Fibroblast of skin of scalp (primary cell): ENCODE measurements around the gene TMEM164.
A peak's percentile ranks its signal among the peaks of the same experiment; 100 is the strongest.

Experiments used
- DNase-seq: peaks from one replicate; pipeline ENCODE4 v3.0.0-alpha.2; 2013

TMEM164 gene

DNA sequence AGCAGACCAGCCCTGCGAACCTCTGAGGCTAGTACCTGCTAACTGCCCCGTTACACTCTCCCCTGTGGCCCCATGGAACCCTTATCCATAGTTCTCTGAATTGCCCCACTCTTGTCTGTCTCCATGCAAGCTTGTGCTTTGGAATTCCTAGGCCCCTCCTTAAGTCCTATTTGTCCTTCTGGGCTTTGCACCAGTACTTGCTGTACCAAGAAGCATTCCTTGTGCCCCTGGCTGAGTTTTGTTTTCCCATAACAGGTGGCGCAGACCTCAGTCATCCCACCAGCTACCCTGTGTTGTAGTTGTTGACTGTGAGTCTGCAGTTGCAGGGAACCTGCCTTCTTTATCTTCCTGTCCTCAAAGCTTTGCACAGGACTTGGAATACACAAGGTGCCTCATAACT, 167.1 kb downstream of the TMEM164 start:
- no peak for DNase-seq

DNA sequence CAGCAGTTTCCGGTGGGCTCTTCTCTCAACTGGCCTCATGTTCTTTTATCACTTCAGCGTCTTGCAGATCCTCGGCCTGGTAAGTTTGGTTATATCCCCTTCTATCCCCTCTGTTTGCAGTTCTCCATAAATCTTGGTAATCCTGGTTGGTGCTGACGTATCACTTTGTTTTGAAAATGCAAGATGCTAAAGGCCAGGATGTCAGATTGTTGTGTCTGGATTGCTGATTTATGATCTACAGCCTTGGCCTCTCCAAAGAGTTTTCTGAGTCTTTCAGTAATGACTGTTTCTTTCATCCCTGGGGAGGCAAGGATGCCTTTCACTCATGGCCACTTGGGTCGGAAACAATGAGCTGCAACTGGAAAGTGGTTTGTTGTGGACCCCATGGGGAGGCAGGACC, 168.5 kb downstream of the TMEM164 start:
- DNase-seq = no peak

DNA sequence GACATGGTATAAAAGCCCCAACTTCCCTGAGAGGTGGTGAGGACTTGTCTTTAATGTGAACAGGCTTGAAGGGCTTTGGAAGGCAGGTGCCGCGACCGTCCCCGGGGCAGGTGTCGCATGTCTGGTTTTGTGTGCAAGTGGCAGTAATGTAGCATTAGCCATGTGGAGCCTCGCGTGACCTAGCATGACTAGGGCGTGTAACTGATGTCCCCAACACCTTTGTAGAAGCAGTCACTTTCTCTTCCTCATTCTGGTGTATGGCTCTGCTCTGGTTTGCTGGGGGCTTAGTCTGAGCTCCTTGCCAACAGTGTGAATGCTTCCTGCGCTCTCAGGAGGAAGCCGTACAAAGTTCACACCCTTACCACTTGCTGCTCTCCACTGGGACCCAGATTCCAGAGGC, 169.3 kb downstream of the TMEM164 start:
- DNase-seq = no peak

DNA sequence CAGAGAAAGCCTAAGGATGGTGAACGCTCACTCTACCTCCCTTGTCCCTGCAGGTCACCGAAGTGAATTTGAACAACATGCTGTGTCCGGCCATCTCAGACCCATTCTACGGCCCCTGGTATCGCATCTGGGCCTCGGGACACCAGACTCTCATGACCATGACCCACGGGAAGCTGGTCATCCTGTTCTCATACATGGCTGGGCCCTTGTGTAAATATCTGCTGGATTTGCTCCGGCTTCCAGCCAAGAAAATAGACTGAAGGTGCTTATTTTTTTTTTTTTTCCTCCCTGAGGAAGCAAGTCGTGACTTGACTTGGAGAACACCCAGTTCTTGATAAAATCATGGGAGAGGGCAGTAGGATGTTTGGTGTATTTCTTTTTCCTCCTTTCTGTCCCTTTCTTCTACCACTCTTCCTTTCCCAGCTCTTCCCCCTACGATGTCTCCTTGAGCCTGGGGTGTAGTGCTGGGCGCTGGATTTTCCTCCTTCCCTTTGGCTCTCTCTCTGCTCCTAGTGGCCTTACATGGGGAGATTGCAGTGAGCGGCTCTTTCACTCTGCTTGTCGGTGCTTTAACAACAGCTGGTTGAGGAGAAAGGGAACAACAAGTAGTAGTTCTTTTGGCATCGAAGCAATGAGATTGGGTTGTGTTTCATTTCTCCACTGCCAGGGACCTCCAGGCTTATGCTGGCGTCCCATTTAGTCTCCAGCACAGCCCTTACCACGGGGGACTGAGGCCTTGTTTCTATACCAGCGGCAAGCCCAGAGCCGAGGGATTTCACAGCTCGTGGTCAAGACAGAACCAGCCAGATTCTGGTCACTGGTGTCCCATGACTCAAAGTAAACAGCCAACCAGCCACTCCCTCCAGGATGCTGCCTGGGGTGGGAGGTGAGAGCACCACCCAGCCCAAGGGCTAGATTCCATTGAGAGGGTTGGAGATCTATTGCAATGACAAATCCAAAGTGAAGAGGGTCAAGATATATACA, 170.6 kb downstream of the TMEM164 start:
- DNase-seq = peak; percentile 27

DNA sequence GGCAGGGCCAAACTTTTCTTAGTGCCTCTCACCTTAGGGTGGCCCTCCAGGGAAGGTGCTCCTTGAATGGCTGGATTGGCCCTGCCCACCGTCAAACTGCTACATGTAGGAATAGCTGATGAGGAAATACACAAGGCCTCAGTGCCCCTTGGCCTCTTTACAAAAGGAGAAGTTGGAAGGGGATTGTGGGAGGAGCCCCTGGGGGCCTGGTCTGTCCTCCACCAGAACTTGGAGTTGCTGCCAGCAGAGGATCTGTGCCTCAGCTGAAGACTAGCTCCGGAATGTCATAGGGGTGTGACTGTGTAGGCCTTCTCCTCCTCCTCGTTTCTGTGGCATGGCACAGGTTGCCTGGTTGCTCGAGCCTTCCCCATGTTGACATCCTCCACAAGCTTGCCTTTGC, 172.2 kb downstream of the TMEM164 start:
- no peak for DNase-seq

DNA sequence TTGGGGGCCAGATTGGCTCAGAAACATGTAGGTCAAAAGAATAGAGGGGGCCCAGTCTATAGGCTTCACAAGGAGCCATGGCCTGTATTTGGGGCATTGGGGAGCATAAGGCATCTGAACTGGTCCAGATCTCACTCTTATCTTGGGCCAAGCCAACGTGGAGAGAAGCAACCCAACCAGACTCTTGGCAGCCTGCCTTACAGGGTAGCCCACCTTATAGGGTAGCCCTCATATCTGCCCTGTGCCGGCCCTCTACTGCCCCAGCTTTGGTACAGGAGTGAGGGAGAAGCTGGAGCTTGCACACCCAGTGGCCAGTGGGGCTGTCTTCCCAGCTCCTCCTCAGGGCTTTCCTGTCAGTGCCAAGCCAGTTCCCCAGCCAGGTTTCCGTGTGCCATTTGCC, 172.8 kb downstream of the TMEM164 start:
- DNase-seq = no peak

DNA sequence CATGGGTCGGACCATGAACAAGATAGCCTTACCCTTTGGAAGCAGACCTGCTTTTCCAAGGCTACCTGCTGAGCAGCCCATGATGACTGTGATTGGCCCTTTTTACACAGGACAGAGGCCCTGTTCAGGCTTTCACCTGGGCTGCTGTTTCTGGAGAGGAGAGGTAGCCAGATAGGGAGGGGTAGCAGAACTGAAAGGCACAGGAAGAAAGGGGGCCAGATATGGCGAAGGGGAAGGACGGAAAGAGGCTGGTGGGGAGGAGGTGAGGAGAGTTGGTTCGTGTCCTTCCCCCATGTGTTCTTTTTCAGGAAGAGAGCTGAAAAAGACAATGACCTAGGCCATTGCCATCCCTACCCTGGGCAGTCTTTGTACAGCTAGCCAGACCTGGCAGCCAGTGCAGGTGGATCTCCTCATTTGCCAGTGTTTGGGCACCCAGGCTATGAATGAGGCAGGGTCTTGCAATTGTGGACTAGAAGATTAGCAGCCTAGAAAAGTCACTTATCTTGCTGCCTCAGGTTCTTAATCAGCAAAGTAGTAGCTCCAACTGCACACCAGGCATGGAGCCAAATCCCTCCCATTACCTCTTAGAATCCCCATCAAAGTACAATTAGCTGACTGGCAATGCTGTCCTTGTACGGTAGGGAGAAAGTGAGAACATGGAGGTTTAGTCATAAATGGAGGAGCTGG, 175.4 kb downstream of the TMEM164 start:
- DNase-seq = no peak

DNA sequence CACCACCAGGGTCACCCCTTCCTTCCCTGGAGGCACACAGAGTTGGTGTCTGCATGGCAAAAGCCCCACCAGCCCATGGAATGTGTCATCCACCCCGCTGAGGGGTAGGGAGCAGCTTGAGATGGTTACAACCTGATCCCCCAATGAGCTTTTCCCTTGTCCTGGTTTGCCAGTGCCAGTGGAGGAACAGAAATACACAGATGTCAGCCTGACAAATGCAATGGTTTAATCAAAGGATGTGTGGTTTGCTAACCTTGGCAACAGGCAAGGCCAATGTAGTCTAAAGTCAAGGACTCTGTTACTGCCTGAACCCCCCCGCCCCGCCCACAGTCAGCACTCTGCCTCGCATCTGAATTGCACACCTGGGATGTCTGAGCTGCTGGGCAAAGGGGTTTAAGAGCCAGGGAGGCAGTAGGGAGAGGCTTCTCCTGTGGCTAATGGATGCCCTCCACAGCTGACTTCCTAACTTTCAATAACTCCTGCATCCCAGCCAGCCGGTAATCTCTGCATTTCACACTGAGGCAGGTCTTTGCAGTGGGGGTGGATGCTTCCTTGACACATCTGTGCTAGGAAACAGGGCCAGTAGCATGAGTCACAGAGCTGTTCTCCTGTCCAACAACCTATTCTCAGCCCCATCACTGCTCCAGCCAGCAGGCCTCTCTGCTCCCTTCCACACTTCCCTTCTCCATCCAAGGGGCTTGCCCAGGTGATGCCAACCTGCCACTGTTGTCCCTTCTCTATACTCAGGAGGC, 177.4 kb downstream of the TMEM164 start:
- DNase-seq = peak; percentile 47

DNA sequence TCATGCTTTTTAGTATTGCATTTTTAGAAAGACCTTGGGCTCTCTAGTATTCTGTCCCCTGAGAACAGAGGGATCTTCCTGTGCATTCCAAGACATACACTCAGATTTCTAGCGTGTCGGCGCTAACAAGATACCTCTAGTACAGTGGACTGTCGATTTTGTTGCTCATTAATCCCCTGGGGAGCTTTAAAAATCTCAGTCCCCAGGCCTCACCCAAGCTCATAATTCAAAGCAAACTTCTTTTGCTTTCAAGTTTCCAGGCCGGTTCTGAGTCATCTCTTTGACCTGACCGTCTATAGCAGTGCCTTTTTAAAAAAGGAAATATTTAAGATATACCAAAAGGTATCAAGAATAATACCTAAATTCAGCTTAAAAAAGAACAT, 178.0 kb downstream of the TMEM164 start:
- peak; percentile 82 for DNase-seq

DNA sequence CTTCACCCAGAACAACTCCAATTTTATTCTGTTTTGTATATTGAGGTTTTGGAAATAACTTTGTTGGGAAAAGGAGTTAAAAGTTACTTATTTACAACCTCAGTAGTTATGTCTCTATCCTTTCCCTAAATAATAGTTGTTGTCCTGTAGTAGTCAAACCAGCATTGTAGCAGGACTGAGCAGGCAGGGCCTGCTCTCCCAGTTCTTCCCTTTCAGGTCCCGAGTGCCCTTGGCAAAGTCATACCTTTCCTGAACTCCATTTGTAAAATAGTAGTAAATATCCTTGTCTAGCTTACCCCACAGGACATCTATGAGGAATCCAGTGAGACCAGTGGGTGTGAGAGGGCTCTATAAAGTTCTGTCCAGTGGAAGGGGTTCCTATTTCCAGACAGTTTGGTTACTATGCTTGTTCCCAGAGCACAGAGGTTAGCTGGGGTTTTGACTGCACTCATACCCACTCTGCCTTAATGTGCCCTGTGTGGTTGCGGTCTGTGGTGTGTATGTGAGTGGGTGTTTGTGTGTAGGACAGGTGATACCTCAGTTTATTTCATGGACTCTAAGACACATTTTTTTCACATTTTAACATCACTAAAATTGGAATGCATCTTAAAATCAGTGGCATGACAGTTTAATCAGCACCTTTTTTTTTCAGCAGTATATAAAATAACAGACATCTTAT, 178.7 kb downstream of the TMEM164 start:
- no peak for DNase-seq

DNA sequence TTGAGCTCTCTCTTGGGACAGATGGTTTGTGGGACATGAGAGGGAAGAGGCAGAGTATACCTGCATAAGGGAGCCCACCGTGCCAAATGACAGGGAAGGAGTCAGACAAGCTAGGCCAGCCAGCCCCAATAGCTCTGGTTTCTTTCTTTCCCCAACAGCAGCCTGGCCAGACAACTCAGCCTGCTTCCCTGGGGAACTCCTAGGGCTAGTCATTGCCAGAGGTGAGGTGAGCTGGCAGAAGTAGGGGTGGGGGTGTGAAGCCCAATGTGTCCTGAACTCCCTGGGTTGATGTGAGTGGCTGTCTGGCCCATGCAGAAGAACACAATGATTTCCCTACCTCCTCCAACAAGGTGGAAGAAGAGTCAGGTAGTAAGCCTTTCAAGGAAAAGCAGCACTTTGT, 179.4 kb downstream of the TMEM164 start:
- DNase-seq = peak; percentile 11

DNA sequence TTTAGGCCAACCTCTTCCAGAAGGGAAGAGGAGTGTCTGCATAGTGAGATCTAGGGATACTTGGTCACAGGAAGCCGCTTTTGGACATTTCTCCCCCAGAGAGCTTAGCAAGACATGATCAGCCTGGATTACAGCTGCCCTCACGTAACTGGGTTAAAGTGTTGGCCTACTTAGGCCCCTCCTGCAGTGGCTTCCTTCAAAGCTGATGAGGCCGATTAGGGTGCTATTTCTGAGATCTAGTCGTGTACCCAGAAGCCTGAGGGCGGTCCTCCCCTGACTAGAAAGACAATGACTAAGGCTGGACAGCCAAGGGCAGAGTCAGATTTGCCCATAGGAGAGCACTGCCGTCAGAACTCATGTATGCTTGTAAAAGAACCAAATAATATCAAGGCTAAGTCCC, 180.0 kb downstream of the TMEM164 start:
- no peak for DNase-seq

DNA sequence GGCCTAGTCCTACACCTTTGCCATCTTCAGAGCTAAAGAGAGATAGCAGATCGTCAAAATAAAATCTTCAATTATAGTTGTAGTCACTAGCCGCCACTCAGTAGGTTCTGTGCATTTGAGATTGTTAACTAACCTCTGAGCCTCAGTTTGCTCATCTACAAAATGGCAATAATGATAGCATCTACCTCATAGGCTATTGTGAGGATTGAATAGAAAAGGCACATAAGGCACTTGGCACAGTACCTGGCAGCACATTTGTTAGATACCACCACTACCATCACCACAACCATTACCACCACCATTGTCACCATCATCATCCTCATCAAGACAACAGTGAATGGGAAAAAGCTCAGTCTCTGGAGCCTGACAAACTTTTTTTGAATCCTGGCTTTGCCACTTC, 180.4 kb downstream of the TMEM164 start:
- no peak for DNase-seq

DNA sequence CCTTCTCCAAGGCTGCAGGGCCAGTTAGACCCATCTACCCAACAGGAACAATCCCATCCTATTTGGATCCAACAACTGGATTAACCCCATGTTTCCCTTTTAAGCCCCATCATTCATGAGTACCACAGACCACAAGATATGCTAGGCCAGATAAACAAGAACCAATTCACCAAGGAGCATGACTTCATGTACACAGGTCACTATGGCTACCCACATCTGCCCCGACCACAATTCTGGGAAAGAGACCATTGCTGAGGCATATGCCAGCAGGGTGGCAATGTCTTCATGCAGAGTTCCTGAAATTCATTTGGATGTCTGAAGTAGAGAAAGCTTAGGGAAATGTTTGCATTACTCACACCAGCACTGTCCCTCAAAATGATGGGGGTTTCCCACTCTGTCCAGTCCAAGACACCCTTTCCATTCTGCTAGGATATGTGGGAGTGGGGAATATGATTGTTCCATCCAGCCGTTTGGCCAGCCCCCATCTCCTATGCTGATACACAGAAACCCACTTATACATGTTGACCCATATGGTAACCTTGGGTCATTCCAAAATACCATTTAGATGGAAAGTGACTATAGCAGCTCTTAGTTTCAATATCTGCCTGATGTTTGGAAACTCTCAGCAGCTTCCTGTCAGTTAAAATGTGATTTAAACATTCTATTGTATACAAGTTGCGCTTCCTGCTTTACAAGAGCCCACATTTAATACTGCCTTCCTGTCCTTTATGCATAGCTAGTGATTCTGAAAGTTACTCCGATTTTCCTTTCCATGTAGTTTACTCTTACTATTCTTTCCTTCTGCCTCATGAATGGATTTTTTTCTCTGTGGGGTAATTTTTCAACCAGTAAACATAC, 186.0 kb downstream of the TMEM164 start:
- peak; percentile 28 for DNase-seq

DNA sequence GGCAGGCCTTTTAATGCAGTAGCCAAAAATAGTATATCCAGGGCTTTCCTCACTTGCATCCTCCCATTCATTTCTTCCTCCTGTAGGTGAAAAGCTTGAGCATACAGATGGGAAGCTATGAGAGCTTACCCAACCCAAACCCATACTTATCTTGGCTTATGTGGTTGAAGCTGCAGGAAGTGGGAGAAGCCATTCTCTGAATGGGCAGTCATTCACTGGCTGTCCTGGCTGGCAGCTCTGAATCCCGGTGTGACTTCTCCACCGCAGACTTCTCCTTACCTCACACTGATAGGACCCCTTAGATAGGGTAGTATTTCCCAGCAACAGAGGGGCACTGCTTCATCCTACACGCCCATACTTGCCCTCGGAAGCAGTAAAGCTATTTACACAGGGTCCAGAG, 189.6 kb downstream of the TMEM164 start:
- DNase-seq = no peak

DNA sequence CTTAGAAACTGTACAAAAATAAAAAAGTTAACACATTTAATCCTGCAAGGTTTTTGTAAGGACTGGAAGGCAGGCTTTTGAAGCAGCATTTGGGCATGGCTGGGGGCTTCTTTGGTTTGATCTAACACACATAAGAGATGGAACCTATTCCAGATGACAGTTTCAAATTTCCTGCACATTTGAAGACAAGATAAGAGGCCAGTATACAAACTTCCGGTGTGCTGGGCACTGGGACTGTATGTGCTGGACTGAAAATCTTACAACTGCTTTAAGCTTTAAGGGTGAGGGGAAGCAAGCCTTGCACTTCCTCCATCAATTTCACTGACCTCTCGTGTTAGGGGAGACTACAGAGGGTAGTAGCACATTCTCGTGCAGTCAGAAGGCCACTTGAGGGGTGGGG, 192.1 kb downstream of the TMEM164 start:
- DNase-seq = no peak

DNA sequence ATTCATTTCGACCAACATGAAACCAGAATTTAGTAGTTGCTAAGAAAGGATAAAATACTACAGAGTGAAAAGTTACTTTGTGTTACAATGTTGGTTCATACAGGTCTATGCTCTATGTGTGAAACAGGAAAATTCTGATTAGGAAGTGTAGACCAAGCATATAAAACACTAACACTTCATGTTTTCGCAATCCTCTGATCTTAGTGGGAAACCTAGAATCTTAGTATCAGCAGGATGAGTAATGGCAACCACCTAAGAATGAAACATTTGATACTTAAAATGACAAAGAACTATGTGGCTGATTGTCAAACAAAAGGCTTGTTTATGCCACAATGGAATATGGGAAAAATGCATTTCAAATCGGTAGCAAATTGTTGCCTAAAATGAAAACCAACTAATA, 198.9 kb downstream of the TMEM164 start:
- DNase-seq = no peak

DNA sequence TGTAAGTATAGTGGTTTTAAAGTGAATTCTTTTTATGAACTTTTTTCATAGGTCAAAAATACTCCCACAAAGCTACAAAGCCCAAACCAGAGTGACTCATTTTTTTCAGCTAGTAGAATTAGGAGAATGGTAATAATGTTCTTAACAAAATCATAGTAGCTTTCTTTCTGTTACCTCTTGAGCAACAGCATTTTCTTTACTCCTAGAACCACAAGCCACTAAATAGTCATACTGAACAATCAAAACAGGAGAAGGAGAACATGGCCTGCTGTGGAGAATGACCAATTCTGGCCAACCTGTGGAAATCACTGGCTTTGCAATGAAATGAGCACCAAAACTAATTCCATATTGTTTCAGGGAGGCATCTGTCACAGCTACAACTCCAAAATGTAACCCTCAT, 202.1 kb downstream of the TMEM164 start:
- peak; percentile 72 for DNase-seq

DNA sequence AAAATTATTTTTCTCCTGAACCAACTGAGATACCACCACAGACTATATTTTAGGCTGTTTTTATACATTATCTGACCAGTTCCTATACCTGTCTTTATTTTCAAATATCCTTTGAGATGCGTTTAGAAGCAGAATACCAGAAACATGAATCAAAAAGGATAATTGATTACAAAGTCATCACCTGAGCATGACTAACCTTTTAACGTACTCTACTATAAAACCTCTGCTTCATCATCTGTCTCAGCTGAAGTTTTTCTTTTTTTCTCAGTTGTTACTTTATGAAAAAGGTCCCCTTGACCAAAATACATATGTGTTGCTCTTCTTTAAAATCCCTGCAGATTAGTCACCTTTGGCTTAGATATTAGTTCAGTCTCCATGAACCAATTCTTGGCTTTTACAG, 205.2 kb downstream of the TMEM164 start:
- DNase-seq = no peak

DNA sequence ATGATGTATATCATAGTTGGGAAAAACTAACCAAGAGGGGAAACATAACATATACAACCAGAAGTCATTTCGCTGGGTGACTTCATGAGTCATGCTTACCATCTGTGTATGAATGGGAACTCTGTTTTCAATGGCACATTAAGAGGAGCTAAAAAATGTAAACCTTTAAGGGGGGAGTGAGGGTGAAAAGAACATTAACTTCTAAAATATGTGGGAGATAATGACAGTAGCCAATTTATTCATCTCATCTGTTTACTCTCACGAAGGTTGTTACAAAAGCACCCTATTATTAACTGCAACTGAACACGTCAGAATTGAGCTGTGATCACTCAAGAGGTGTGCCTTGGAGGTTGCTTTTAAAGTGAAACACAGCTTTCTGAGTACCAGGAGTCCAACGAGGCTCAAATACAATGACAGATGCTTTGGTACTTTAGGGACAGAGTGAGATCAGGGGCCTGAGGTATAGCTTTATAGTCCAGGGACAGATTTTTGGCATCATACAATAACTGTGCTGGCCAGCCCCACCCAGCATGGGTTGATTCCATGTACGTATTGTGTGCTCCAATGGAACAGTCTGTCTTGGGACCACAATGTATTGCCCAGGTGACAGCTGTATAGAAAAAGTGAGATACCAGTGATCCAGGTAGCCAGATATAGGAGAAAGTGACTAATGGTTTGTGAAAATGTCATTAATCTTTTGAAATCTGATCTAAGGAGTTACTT, 207.7 kb downstream of the TMEM164 start:
- DNase-seq = peak; percentile 86

DNA sequence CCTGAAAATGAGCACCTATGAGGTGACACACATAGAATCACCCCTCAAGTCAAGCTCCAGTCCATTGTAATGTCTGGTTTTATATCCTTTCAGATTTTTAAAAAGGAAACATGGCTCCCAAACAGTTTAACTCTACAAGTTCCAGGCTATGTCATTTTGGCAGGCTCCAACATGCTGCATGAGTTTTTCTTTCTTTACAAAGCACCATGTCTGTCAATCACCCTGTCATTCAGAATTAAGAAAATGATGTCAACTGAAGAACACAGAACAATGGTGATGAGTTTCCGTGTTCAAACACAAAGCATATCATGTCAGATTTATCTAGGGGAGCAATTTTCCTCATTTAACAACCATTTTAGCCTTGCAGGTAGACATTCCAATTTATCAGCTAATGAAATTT, 208.4 kb downstream of the TMEM164 start:
- DNase-seq = no peak
